Dendritic cell treated with granulocyte-macrophage colony-stimulating factor and Interleukin-4, amounts not matched to agents 40 ng/mL and 50 ng/mL, for 4 days (primary cell): ENCODE results near the gene TSPAN5.

Experiments used
- H3K27ac Mint-ChIP-seq: one replicate; pipeline ENCODE4 v1.8.0; 2022; ENCODE audit warnings: mild to moderate bottlenecking, mixed read lengths
- H3K27me3 Mint-ChIP-seq: one replicate; pipeline ENCODE4 v1.8.0; 2022; ENCODE audit warnings: mild to moderate bottlenecking, mixed read lengths
- H3K36me3 Mint-ChIP-seq: one replicate; pipeline ENCODE4 v1.8.0; 2022; ENCODE audit warnings: low read depth, mixed read lengths
- H3K4me1 Mint-ChIP-seq: one replicate; pipeline ENCODE4 v1.8.0; 2022; ENCODE audit warnings: low read depth, mixed read lengths
- H3K4me3 Mint-ChIP-seq: one replicate; pipeline ENCODE4 v1.8.0; 2022; ENCODE audit warnings: mild to moderate bottlenecking, moderate library complexity, mixed read lengths
- H3K9me3 Mint-ChIP-seq: one replicate; pipeline ENCODE4 v1.8.0; 2022; ENCODE audit warnings: mixed read lengths
- intact Hi-C: fragments of 100-400 bp; cut with micrococcal nuclease; formaldehyde crosslinking; loops from one replicate; pipeline ENCODE4 v1.15.0; 2022

TSPAN5 gene

DNA sequence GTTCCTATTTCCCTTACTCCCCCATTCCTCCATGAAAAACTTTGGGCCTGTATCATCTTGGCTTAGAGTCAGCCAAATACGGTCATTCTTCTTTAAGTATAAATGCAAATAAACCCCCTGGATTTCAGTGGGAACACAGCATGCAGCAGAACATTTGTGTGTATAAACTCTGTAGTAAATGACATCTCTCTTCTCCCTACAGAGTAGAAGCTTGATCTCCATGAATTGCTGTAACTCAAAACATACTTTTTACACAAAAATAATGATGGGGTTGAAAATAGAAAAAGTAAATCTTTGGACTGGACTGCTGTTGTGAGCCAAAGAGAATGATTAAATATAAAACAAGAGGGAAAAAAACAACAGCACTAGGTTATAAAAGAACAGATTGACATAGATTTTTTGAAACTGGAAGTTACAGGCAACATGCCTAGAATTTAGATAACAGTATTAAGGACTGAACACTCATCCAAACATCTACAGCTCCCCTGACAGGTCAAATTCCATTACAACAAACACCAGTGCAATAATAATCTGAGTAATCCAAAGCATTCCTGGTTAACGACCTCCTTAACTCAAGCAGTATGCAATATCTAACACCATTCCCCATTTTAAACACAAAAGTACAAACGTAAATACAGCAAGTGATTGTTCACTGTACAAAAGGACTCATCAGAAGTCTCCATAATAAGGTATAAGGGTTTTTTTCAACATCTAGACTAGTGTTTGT, 30.7 kb downstream of the TSPAN5 start:
- Mint-ChIP-seq H3K9me3 (no peaks in the 10 kb centered on the region), H3K36me3 (no peaks in the 10 kb centered on the region), H3K4me1 (no peaks in the 10 kb centered on the region), H3K4me3 (no peak overlapping the region), H3K27ac (no peak overlapping the region), H3K27me3 (no peaks in the 10 kb centered on the region)
- intact Hi-C loops: no loop called here

DNA sequence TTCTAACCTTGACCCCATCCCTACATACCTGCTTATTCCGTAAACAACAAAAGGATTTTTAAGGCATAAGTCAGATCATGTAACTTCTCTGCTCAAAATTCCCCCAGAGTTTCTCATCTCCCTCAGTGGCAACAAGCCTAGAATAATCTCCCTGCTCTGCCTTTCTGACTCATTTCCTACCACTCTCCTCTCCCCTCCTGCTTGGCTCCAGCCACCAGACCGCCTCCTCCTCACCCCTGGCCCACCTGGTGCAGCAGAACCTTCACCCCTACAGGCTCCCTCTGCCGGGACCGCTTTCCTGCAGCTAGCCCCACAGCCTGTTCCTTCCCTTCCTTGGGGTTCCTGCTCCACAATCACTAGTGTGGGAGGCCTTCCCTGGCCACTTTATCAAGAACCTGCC, 32.1 kb downstream of the TSPAN5 start:
- Mint-ChIP-seq H3K9me3 (no peaks in the 10 kb centered on the region), H3K36me3 (no peaks in the 10 kb centered on the region), H3K27me3 (no peaks in the 10 kb centered on the region), H3K27ac (no peak overlapping the region), H3K4me1 (no peaks in the 10 kb centered on the region), H3K4me3 (no peak overlapping the region)
- intact Hi-C loops: no loop called here

DNA sequence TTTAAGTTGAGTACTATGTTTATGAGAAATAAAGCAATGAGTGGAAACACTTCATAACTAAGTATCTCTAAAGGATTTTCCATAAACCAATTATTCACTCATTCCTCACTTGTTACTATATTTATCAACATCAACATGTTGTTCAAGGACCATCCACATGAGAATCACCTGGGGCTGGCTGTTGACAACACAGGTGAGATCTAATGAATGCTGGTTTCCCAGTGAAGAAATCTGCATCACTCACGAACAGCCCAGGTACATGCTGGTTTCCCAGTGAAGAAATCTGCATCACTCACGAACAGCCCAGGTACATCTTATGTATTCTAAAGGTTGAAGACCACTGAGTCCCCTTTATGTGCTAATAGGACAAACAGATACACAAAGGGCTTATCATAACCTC, 32.5 kb downstream of the TSPAN5 start:
- Mint-ChIP-seq H3K4me1 (no peaks in the 10 kb centered on the region), H3K27ac (no peak overlapping the region), H3K9me3 (no peaks in the 10 kb centered on the region), H3K4me3 (no peak overlapping the region), H3K36me3 (no peaks in the 10 kb centered on the region), H3K27me3 (no peaks in the 10 kb centered on the region)
- intact Hi-C loops: no loop called here

DNA sequence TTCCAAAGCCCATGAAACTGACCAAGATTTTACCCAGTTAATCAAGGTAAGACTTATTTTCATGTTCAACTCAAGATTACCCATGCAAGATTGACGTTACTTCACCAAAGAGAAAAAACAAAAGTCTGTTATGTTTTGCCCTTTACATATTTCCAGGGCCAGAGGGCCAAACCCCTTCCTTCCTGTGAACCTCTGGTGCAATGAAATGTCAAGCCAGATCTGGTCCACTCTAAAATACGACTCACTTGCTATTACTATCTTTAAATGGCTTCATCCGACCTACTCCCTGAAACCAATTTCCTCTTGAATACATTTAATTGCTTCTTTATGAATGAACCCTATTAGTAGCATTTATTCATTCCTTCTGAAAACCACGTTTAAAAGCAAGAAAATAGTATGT, 33.0 kb downstream of the TSPAN5 start:
- H3K9me3 Mint-ChIP-seq: no peaks in the 10 kb centered on the region
- no peaks in the 10 kb centered on the region for H3K4me1 Mint-ChIP-seq
- no peak overlapping the region for H3K4me3 Mint-ChIP-seq
- H3K27ac Mint-ChIP-seq: no peak overlapping the region
- intact Hi-C loops: no loop called here
- H3K36me3 Mint-ChIP-seq: no peaks in the 10 kb centered on the region
- H3K27me3 Mint-ChIP-seq: no peaks in the 10 kb centered on the region

DNA sequence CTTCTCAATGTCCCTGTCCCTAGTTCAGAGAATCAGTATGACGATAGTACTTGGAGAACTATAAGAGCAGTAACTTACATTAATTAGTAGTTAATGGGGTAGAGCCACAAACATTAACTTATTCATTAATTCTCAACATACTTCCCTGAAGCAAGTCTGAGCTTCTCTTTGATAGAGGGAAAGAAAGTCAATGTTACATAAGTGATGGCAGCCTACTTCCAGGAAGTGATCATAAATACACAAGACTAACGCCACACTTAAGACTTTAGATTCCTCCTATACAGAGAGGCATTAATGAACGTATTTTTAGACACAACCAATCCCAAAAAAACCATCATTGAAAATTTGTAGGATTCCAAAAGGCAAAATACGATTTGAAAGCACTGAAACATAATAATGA, 33.8 kb downstream of the TSPAN5 start:
- no peak overlapping the region for H3K27ac Mint-ChIP-seq
- H3K4me1 Mint-ChIP-seq: no peaks in the 10 kb centered on the region
- no peaks in the 10 kb centered on the region for H3K9me3 Mint-ChIP-seq
- no peaks in the 10 kb centered on the region for H3K27me3 Mint-ChIP-seq
- H3K4me3 Mint-ChIP-seq: no peak overlapping the region
- intact Hi-C loops: no loop called here
- H3K36me3 Mint-ChIP-seq: no peaks in the 10 kb centered on the region

DNA sequence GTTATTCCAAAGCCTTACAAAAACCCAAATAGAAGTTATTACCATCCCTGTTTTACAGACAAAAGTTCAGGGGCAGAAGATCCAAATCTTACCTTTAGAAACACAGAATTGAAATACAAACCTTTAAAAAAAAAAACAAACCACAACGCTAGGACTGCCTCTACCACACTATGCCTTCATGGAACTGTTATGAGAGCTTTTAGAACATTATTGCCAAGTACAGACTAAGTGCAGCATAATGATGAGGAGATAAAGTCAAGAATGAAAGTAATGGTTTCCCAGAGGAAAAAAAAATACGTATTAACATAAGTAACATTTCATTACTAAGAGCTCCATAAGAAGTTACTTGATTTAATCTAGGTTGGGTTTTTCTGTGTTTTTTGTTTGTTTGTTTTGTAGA, 34.3 kb downstream of the TSPAN5 start:
- H3K9me3 Mint-ChIP-seq: no peaks in the 10 kb centered on the region
- H3K27ac Mint-ChIP-seq: no peak overlapping the region
- intact Hi-C loops: no loop called here
- no peaks in the 10 kb centered on the region for H3K4me1 Mint-ChIP-seq
- no peaks in the 10 kb centered on the region for H3K27me3 Mint-ChIP-seq
- H3K36me3 Mint-ChIP-seq: no peaks in the 10 kb centered on the region
- no peak overlapping the region for H3K4me3 Mint-ChIP-seq

DNA sequence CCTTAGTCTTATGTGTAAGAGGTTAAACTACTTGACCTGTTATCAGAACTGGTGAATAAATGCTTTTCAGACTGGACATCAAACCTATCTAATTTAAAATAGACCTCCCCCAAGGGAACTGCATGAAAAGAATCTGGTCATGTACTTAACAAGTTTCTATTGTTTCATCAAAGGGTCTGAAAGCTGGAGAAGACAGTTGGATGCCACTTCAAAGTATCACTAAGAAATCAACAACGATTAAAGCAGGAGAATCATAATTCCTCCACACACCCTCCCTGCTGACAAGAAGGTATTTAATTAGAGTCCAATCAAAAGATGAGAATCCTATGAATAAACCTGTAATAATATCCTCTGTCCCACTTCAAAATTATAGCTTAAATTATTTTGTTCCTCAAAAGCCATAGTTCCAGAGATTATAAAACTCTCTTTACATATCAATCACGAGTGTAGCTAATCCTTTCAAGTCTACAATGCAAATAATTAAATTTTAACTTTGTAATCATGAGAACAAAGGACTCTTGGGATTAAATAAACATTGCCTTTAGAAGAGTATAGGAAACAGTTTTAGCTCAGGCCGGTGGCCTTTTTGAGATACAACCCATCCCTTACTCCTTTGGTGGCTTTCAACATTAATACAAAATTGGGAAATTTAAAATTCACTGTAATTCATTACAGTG, 35.1 kb downstream of the TSPAN5 start:
- Mint-ChIP-seq H3K9me3 (no peaks in the 10 kb centered on the region), H3K4me1 (no peaks in the 10 kb centered on the region), H3K36me3 (no peaks in the 10 kb centered on the region), H3K27ac (no peak overlapping the region), H3K27me3 (no peaks in the 10 kb centered on the region), H3K4me3 (no peak overlapping the region)
- intact Hi-C loops: no loop called here

DNA sequence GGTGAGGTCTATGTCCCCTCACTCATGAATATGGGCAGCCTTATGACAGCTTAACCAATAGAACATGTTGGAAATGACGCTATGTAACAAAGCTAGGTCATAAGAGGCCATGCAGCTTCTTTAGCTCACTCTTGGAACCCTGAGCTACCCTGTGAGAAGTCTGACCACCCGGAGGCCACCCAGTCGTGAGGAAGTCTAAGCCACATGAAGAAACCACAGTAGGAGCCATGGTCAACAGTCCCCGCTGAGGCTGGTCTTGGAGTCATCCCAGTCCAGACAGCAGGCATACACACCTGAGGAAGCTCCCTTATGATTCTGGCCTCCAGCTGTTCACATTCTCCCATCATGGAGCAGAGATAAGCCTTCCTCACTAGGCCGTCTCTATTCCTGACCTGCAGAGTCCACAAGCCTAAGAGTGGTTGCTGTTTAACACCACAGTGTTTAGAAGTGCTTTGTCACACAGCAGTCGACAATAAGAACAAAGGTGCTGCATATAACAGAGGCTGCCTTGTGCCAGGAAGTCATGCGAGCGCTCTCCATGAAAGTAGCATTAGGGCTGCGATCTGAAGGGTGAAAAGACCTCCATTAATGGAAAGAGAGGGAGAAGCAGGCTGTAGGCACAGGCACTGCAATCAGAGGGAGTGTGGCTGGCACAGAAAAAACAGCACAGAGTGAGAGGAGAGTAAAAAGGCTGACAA, 38.2 kb downstream of the TSPAN5 start:
- Mint-ChIP-seq H3K27ac (no peak overlapping the region), H3K4me3 (no peak overlapping the region), H3K36me3 (no peaks in the 10 kb centered on the region), H3K4me1 (no peaks in the 10 kb centered on the region), H3K27me3 (no peaks in the 10 kb centered on the region), H3K9me3 (no peaks in the 10 kb centered on the region)
- intact Hi-C loops: no loop called here

DNA sequence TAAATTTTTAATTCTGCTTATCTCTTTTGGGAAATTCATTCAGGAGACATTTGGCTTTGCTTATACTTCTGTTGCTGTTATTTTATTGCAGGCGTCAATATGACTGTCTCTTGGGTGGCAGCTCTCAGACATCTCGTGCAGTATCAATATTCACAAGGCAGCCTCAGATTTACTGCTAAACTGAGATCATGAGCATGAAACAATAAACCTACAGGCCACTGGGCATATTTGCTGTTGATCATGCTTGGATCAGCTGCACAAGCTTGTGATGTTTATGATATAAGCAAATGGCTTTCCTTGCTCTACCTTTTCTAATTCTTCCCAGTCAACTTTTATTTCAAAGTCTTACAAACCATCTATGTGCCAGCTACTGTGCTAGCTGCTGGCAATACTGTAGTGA, 39.2 kb downstream of the TSPAN5 start:
- Mint-ChIP-seq H3K4me3 (no peak overlapping the region), H3K27ac (no peak overlapping the region), H3K4me1 (no peaks in the 10 kb centered on the region), H3K36me3 (no peaks in the 10 kb centered on the region), H3K9me3 (no peaks in the 10 kb centered on the region), H3K27me3 (no peaks in the 10 kb centered on the region)
- intact Hi-C loops: no loop called here

DNA sequence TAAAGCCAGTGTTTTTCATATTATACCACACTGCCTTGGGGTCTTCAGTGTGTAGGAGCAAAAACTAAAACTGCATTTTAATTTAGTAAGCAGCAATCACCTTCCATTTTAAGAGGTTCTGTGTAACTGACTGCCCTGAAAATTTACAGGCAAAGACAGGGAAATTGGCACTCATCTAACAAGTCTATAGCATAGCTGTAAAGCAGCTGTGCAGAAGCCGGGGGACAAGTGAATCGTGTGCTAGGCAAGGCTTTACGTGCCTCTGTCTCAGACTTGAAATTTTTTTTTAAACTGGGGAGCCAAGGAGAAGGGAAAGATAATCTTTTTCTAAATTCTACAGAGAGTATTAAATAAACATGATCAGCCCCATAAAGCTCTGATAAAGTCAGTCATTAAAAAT, 39.7 kb downstream of the TSPAN5 start:
- H3K36me3 Mint-ChIP-seq: no peaks in the 10 kb centered on the region
- H3K27ac Mint-ChIP-seq: no peak overlapping the region
- no peaks in the 10 kb centered on the region for H3K4me1 Mint-ChIP-seq
- no peaks in the 10 kb centered on the region for H3K9me3 Mint-ChIP-seq
- no peaks in the 10 kb centered on the region for H3K27me3 Mint-ChIP-seq
- H3K4me3 Mint-ChIP-seq: no peak overlapping the region
- intact Hi-C loops: no loop called here

DNA sequence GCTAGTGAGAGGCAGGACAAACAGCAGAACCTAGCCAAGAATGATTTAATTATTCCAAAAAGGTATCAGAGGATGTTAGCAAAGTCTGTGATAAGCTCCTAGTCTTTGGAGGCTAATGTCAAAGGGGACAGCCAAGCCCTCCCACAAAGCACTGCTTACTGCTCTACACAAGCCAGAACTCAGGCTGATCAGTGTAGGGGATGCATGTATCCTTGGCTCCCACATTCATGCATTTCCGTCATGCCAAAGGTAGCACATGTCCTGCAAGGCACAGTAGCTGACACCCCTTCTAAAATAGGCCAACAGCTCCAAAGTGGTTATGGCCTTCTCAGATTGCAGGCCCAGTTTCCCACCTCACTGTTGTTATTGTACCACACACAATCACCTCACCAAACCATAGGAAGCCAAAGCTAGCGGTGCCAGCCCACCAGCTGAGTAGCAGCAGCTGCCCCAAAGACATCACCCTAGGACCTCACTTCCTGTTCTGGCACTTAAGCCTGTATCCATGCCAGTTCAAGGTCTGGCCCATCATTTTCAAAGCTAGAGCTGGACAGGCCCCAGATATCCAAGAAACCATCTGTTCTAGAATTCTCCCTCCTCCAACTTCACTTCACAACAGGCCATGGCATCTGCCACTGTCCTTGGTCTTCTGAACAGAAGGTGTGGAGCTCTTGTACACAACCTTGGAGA, 40.9 kb downstream of the TSPAN5 start:
- H3K4me3 Mint-ChIP-seq: no peak overlapping the region
- H3K9me3 Mint-ChIP-seq: no peaks in the 10 kb centered on the region
- peaks cover 4% of the 10 kb centered on the region for H3K4me1 Mint-ChIP-seq
- H3K27ac Mint-ChIP-seq: no peak overlapping the region
- peaks cover 2% of the 10 kb centered on the region for H3K27me3 Mint-ChIP-seq
- intact Hi-C loops: no loop called here
- H3K36me3 Mint-ChIP-seq: no peaks in the 10 kb centered on the region

DNA sequence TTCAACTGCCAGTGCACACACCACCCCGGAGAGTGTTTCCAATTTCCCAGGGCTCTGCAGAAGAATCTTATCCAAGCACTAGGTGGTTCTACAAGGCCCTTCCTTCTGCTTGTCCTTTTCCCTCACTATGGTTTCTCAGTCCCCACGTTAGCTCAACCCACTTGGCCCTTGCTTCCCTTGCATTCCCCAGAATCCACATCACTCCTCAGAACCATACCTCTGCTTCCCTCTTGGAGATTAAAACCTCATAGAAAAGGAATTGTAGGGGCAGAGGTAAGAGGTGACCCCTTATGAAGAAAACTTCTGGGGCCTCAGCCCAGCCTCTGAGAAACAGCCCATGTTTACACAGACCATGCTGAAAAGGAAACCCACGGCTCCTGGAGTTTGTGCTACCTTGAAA, 42.4 kb downstream of the TSPAN5 start:
- no peaks in the 10 kb centered on the region for H3K36me3 Mint-ChIP-seq
- H3K9me3 Mint-ChIP-seq: no peaks in the 10 kb centered on the region
- no peak overlapping the region for H3K27ac Mint-ChIP-seq
- H3K4me1 Mint-ChIP-seq: peaks cover 6% of the 10 kb centered on the region
- H3K27me3 Mint-ChIP-seq: peaks cover 2% of the 10 kb centered on the region
- intact Hi-C loops: no loop called here
- no peak overlapping the region for H3K4me3 Mint-ChIP-seq

DNA sequence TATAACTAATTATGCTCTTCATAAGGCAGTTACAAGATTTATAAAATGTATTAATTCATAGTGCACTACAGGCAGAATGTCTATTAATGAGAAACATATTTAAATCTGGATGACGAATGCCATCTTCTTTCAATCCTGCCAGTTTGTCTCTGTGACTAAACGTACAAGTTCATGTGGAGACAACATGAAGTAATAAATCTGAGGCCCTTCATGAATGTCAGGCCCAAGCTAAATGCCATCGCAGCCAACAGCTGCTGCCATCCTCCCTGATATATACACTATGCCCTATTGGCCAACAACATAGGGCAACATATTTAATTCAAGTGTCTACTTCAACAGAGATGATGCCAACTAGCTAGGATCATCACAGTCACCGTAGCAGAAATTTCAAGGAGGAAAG, 43.7 kb downstream of the TSPAN5 start:
- no peaks in the 10 kb centered on the region for H3K9me3 Mint-ChIP-seq
- peaks cover 2% of the 10 kb centered on the region for H3K27me3 Mint-ChIP-seq
- intact Hi-C loops: no loop called here
- H3K27ac Mint-ChIP-seq: no peak overlapping the region
- peaks cover 6% of the 10 kb centered on the region for H3K4me1 Mint-ChIP-seq
- no peak overlapping the region for H3K4me3 Mint-ChIP-seq
- no peaks in the 10 kb centered on the region for H3K36me3 Mint-ChIP-seq

DNA sequence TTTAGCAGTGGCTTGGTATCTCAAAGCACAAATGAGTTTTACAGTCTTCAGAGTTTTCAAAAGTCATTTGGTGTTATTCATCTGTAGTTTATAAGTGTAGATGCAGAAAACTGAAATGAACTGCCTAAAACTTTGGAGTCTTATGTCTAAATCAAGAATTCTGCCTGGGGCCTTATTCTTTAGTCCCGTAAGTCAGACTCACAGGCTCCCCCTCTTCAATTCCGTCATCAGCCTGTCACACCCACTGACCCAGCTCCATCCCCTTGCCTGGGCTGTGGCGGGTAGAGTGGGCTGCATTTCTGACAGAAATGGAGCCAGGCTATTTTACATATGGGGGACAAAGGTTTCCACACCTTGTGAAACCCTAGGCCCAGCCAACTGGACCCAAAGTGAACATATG, 44.3 kb downstream of the TSPAN5 start:
- Mint-ChIP-seq H3K27me3 (peaks cover 2% of the 10 kb centered on the region), H3K4me1 (peaks cover 6% of the 10 kb centered on the region), H3K27ac (no peak overlapping the region), H3K4me3 (no peak overlapping the region), H3K36me3 (no peaks in the 10 kb centered on the region), H3K9me3 (no peaks in the 10 kb centered on the region)
- intact Hi-C loops: no loop called here
